Occipital lobe (tissue), 2 donors: ENCODE data around the gene IFITM1. TPM values are rescaled to one million over a fixed set of nuclear protein-coding genes. Genes with fewer than 3 reads are reported as not detected.
"Not testable (repeated sequence)": the region's sequence is repeated elsewhere in the genome, so short reads cannot be mapped to it uniquely, and the experiment has no call there.

Experiments used
- DNase-seq: peaks from one replicate; lab custom pipeline; 2025; lab: John Stamatoyannopoulos, UW
- total RNA-seq: library from RNA; depleted of rRNA; stranded (reverse); fragments of >200 nt; gene quantifications from one replicate; pipeline ENCODE4 v1.2.3, GENCODE V29; 2014

IFITM1 gene
- total RNA-seq, 1 donor from 2014 or later: 6.9 TPM

DNA sequence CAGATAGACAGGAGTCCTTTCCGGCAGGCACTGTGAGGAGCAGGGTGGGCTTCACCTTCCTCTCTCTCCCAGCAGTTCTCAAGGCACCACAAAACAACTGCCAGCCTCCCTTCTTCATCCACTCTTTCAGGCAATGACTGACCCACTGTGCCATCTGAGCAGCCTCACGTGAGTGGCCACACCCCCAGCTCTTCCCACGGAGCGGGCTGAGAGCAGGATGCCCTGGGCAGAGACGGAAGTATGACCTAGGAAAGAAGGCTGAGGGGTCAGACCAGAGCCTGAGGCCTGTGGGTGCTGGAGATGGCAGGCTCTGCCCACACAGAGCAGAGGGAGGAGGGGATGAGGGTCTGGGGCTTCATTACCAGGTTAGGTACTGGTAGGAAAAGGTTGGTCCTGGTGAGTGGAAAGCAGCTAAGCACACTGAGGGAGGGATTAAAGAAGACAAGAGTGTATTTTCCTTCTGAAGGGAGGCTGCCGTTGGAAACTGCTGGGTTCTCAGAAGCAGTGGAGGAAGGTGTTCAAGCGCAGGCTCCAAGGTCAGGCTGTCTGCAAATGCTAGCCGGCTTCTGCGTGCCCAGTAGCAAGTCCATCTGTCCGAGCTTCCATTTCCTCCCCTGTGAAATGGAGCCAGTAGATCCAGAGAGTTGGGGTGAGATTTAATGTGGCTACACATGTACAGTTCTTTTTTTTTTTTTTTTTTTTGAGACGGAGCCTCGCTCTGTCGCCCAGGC, 31.0 kb upstream of the IFITM1 start:
- DNase-seq: no peak

GRCh38 chr11:283405-284104, 30.3 kb upstream of the IFITM1 start:
- DNase-seq: no peak

DNA sequence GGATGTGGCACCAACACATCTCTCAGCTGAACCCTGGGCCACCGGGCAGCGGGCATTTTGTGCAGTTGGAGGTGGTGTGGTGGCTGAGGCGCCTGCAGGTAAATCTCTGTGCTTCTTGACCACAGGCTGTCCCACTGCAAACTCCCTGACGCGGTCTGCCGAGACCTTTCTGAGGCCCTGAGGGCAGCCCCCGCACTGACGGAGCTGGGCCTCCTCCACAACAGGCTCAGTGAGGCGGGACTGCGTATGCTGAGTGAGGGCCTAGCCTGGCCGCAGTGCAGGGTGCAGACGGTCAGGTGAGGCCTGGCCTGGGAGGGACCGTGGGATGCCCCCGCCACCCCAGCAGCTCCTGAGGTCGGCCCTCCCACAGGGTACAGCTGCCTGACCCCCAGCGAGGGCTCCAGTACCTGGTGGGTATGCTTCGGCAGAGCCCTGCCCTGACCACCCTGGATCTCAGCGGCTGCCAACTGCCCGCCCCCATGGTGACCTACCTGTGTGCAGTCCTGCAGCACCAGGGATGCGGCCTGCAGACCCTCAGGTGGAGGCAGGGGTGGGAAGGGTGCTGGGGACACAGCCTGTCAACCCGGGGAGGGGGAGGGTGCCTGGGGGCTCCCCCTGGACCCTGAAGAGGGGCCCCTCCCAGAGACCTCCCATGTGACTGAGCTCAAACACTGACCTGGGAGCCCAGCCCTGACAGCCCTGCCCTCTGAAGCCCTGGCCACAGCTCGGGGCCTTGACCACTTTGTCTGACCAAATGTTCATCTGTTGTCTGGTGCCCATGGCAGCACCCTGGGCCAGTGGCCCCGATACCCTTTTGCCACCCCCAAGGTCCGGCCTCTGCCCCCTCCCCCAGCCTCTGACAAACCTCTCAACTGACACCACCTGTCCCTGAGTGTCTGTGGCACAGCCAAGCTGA, 29.5 kb upstream of the IFITM1 start:
- DNase-seq: no peak

DNA sequence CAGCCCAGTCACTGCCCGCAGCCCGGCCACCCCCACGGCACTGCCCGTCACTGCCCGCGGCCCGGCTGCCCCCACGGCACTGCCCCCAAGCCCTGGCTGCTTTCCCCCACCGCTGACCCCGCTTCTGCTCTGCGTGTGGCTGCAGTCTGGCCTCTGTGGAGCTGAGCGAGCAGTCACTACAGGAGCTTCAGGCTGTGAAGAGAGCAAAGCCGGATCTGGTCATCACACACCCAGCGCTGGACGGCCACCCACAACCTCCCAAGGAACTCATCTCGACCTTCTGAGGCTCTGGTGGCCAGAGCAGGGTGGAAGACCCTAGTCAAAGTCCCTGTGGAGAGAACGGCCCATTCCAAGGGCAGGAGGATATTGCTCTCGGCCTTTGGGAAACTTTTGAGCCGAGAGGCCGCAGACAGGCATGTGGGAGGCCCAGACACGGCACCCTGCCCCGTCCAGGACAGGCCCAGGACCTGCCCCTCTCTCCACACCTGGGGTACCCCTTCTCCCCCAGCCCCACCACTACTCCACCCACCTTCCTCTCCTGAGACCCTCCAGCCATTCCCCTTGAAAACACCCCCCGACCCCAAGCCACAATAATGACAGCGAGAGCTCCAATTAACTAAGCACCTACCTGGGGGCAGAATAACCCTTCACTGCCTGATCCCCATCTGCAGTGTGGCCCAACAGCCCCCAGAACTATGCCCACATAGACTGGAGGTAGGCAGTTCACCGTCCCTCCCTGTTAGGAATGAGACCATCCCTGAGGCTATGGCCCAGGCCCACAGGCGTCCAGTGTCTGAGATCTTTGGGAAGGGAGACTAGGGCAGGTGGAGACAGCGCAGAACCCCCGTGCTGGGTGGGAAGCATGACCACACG, 28.6 kb upstream of the IFITM1 start:
- no peak for DNase-seq

DNA sequence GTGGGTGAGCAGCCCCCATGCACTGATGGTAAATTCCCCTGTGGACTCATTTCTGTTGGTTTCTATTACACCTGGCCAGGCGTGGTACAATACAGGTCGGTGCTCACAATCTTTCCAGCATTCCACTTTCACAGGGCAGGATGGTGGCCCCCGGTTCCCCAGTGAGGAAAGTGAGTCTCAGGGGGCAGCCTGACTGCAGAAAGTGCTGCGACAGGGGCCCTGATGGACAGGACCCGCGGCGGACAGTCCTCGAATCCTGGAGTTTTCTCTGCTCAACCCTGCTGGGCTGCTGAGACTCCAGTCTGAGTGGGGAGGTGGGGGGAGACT, 28.0 kb upstream of the IFITM1 start:
- DNase-seq: no peak

GRCh38 chr11:286977-287820, 26.6 kb upstream of the IFITM1 start:
- DNase-seq: not testable (repeated sequence)

DNA sequence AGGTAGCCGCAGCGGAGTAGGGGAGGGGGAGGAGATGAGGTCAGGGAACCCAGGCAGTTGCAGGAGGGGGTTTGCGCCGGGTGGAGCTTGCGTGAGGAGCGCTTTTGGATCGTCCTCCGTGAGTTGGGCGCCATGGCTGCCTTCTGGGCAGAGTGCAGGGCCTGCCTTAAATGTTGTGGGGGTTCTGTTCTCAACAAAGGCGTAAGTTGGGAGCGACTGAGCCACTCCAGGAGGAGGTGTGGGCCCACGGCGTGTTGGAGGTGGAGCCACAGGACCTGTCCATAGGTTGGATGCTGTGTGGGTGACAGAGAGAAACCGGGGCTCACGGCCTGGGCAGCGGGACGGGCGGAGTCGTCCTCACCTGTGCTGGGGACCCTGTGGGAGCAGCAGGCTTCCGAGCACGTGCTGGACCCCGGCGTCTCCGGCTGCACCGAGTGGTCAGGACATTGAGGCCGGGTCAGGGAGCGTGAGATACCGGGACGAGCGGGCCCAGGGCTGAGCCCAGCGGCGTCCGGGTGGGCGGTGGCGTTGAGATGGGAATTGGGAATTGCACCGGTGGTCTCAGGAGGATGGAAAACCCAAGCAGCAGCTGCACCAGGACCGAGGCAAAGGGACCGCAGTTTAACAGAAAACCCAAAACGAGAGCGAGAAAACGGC, 25.9 kb upstream of the IFITM1 start:
- no peak for DNase-seq

DNA sequence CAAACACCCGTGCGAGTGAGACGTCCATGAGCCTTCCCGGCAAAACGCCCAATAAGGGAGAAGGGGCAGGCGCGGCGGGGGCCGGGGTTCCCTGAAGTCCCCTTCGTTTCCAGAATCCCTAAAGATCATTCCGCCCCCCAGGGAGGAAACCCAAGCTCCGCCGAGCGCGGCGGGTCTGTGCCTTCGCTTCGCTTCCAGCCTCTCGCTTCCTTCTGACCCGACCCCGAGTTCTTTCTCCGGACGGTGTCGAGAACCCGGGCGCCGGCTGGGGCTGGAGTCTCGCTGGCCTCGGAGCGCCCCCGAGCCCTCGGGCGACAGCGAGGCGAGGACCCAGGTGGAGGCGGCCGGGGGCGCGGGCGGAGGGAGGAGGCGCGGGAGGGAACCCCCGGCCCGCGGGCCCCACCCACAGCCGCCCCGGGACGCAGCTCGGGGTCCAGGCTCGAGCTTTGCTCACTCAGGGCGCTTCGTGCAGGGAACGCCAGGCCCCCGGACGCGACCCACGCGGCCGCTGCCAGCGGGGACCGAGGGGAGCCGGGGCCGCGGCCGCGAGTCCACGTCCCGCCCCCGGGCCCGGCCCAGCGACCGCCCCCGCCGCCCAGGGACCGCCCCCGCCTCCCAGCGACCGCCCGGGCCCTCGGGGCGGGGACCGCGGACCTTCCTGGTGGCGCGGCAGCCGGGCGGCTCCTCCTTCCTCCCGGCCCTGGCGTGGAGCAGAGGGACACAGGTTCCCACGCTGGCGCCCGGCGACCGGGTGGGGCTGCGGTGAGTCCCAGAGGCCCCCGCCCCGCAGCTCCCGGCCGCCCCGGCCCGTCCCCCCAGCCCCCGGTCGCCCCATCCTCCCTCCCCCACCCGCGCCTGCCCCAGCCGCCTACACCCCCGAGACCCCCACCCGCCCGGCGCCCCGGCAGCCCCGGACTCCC, 25.1 kb upstream of the IFITM1 start, which contains the start of gene PGGHG:
Gene PGGHG, plus strand, starts transcription at position 649 of the 920 bp plus-strand sequence. CDS start 691 bp downstream, outside the sequence.
- no peak for DNase-seq

DNA sequence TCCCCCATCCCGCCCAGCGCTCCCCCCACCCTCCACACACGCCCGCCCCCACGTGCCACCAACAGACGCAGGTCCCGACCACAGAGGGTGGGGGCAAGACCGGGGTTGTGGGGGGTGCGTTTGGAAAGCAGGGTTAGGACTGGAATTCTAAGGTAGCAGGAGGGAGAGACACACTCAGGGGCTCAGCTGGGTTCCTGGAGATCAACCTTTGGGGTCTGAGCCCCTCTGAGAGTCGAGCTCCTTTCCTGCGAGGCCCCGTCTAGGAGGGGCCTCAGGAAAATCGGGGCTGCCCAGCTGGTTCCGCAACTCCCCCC, 24.5 kb upstream of the IFITM1 start:
- DNase-seq: no peak

- DNase-seq: no peak
Observed at GRCh38 chr11:289712-290620, 23.9 kb upstream of the IFITM1 start.

GRCh38 chr11:290621-291231, 23.1 kb upstream of the IFITM1 start:
- DNase-seq: no peak

DNA sequence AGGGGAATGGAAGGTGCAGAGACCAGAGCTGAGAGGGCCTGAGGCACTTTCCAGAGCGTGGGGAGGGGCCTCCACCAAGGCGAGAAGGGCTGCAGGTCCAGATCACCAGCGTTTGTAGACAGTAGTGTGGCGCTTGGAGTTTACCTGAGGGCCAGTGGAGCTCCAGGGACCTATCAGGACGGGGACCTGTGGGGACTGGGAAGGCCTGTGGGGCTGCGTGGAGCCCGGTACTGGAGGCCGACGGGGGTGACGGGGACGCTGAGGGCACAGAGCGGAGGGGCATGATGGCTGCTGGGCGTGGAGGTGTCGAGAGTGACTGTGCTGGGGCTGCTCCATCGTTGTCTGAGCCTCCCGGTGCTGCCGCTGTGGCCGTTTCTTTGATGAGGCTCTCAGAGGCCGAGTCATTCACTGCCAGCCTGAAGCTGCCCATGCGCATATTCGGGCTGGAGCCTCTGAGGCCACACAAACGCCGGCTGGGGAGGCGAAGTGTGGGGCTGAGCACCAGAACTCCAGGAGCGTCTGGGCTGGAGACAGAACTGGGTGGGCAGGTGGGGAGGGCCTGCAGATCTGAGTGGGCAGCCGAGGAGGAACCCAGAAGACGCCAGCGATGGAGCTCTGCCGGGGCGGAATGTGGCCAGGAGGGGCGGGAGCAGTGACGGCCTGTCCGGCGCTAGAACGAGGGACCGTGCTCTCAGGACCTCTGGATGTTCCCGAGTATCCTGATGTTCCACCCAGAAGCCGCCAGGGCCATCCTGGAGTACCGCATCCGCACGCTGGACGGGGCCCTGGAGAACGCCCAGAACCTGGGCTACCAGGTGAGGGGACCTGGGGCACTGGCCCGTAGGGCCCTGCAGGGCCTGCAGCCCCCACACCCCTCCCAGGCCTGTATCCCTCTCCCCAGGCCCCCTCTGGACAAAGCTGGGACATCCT, 22.3 kb upstream of the IFITM1 start:
- no peak for DNase-seq

DNA sequence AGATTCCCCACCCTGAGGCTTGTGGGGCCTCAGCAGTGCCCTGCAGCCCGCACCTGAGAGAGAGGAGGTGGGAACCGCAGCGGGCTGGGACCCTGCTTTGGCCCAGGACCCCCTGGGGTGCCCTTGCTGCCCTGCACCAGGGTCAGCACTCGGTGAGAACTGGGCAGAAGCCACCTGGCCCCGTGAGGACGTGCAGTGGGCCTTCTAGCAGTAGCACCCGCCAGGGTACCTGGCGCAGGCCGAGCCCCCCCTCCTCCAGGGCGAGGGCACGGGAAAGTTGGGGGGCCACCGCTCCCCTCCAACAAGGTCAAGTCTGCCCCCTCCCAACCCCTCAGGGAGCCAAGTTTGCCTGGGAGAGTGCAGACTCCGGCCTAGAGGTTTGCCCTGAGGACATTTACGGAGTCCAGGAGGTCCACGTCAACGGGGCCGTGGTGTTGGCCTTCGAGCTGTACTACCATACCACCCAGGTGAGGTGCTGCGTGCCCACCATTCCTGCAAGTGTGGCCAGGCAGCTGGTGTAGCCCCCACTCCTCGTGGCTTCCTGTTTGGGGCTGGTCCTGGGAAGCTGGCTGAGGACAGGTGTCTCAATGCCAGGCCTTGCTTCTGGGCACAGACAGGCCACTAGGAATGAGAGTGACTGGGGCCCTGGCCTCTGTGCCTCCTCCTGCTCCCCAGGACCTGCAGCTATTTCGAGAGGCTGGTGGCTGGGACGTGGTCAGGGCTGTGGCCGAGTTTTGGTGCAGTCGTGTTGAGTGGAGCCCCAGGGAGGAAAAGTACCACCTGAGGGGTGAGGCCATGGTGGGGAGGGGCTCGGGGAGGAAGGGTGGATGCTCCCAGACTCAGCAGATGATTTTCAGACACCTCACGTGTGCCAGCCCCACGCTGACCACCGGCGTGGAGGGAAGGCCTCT, 21.4 kb upstream of the IFITM1 start:
- DNase-seq: no peak

- no peak for DNase-seq
Observed at GRCh38 chr11:293271-293851, 20.5 kb upstream of the IFITM1 start.
